GM19452 (cell line): Measurements from ENCODE around the gene DNAH9.

ENCODE experiments used
- ATAC-seq: cut with Tn5 transposase; IDR thresholded peaks from one replicate; pipeline ENCODE4 v1.9.1; 2021; ENCODE audit not compliant: unreplicated experiment

DNAH9 gene

GRCh38 chr17:11747441-11747840, 149.2 kb downstream of the DNAH9 start:
- no peak for ATAC-seq

- ATAC-seq: no peak
Measured at GRCh38 chr17:11757815-11758214, 159.5 kb downstream of the DNAH9 start.

- ATAC-seq: no peak
Measured at GRCh38 chr17:11768106-11768505, 169.8 kb downstream of the DNAH9 start.

GRCh38 chr17:11768981-11769380, 170.7 kb downstream of the DNAH9 start:
- no peak for ATAC-seq

GRCh38 chr17:11772031-11772430, 173.8 kb downstream of the DNAH9 start:
- ATAC-seq: no peak

- ATAC-seq: no peak
Measured at GRCh38 chr17:11779892-11780291, 181.6 kb downstream of the DNAH9 start.

- no peak for ATAC-seq
Measured at GRCh38 chr17:11780621-11781020, 182.4 kb downstream of the DNAH9 start.

GRCh38 chr17:11786711-11787438, 188.6 kb downstream of the DNAH9 start:
- ATAC-seq: no peak

GRCh38 chr17:11795906-11796305, 197.6 kb downstream of the DNAH9 start:
- ATAC-seq: no peak

- no peak for ATAC-seq
Measured at GRCh38 chr17:11797803-11798202, 199.5 kb downstream of the DNAH9 start.

- ATAC-seq: no peak
Measured at GRCh38 chr17:11803231-11803969, 205.1 kb downstream of the DNAH9 start.

GRCh38 chr17:11805138-11805537, 206.9 kb downstream of the DNAH9 start:
- ATAC-seq: no peak

- no peak for ATAC-seq
Measured at GRCh38 chr17:11805952-11806351, 207.7 kb downstream of the DNAH9 start.

- ATAC-seq: no peak
Measured at GRCh38 chr17:11807606-11808005, 209.3 kb downstream of the DNAH9 start.

- no peak for ATAC-seq
Measured at GRCh38 chr17:11813278-11813677, 215.0 kb downstream of the DNAH9 start.

- ATAC-seq: no peak
Measured at GRCh38 chr17:11813871-11814270, 215.6 kb downstream of the DNAH9 start.

- ATAC-seq: no peak
Measured at GRCh38 chr17:11814655-11815262, 216.5 kb downstream of the DNAH9 start.

- no peak for ATAC-seq
Measured at GRCh38 chr17:11816409-11816808, 218.1 kb downstream of the DNAH9 start.

GRCh38 chr17:11823862-11824261, 225.6 kb downstream of the DNAH9 start:
- no peak for ATAC-seq

GRCh38 chr17:11825572-11826209, 227.4 kb downstream of the DNAH9 start:
- no peak for ATAC-seq

- ATAC-seq: no peak
Measured at GRCh38 chr17:11832401-11833137, 234.3 kb downstream of the DNAH9 start.
